K562 (cell line): ENCODE data around the gene CTSW. TPM values are rescaled to one million over a fixed set of nuclear protein-coding genes. Genes with fewer than 3 reads are reported as not detected.

ENCODE experiments used
- ARID4B ChIP-seq: sonication (generic); formaldehyde crosslinking; IDR thresholded peaks from 2 replicates; pipeline ENCODE4 v1.8.0; 2022; ENCODE audit warnings: mild to moderate bottlenecking, missing genetic modification reagents
- CLOCK ChIP-seq: fragments of 250-450 bp; sonication (Bioruptor Pico); IDR thresholded peaks from 2 replicates; pipeline ENCODE4 v1.4.0; 2020; ENCODE audit warnings: mild to moderate bottlenecking, moderate library complexity, borderline replicate concordance
- DIDO1 ChIP-seq: fragments of 450-650 bp; IDR thresholded peaks from 2 replicates; pipeline ENCODE4 v1.6.1; 2016; ENCODE audit warnings: low read depth, missing biosample characterization, missing genetic modification characterization
- LCOR ChIP-seq: sonication (generic); formaldehyde crosslinking; IDR thresholded peaks from 2 replicates; pipeline ENCODE4 v1.8.0; 2022; ENCODE audit warnings: mild to moderate bottlenecking, missing genetic modification reagents
- MAZ ChIP-seq, 2 experiments: fragments of 450-650 bp in 1 of 2; sonication (generic) in 1 of 2; formaldehyde crosslinking; IDR thresholded peaks in 1 of 2; conservative IDR thresholded peaks in 1 of 2; 2 replicates each; pipeline versions ENCODE4 v1.4.0 to v1.5.0; 2020; ENCODE audit warnings: mild to moderate bottlenecking in 1 of 2, missing genetic modification reagents in 1 of 2
- NR0B1 ChIP-seq: fragments of 450-650 bp; IDR thresholded peaks from one replicate; pipeline ENCODE4 v1.6.1; 2018; ENCODE audit warnings: mild to moderate bottlenecking, moderate library complexity; ENCODE audit not compliant: partially characterized antibody
- NR2C2 ChIP-seq, 2 experiments: fragments of 200-800 bp in 1 of 2; sonication (Bioruptor generic) in 1 of 2; sonication (generic) in 1 of 2; formaldehyde crosslinking in 1 of 2; IDR thresholded peaks; 2 replicates each; pipeline versions ENCODE4 v1.6.1 to v1.8.0; 2016 to 2022; ENCODE audit warnings: mild to moderate bottlenecking in 1 of 2, missing compliant biosample characterization in 1 of 2, missing genetic modification characterization in 1 of 2, missing genetic modification reagents in 1 of 2
- NRF1 ChIP-seq, 2 experiments: fragments of 450-650 bp; IDR thresholded peaks in 1 of 2; conservative IDR thresholded peaks in 1 of 2; 2 replicates each; pipeline ENCODE4 v1.6.1; 2014; ENCODE audit warnings: mild to moderate bottlenecking in 2 of 2
- POLR2AphosphoS2 ChIP-seq: IDR thresholded peaks from 2 replicates; pipeline ENCODE4 v1.6.1; 2012; ENCODE audit warnings: low read length, improper control_type of control experiment
- ZBTB49 ChIP-seq: sonication (generic); formaldehyde crosslinking; IDR thresholded peaks from 2 replicates; pipeline ENCODE4 v1.8.0; 2022; ENCODE audit warnings: missing genetic modification reagents, mild to moderate bottlenecking, borderline replicate concordance
- ZNF121 ChIP-seq: sonication (generic); formaldehyde crosslinking; conservative IDR thresholded peaks from 2 replicates; pipeline ENCODE4 v1.8.0; 2022; ENCODE audit warnings: missing genetic modification reagents
- ZNF140 ChIP-seq: fragments of 250-450 bp; sonication (Bioruptor Pico); IDR thresholded peaks from 2 replicates; pipeline ENCODE4 v1.8.0; 2021; ENCODE audit warnings: moderate library complexity, mild to moderate bottlenecking, inconsistent platforms
- ZNF77 ChIP-seq: fragments of 250-450 bp; sonication (Bioruptor Pico); IDR thresholded peaks from 2 replicates; pipeline ENCODE4 v1.5.0; 2020
- ZNF785 ChIP-seq: fragments of 250-450 bp; sonication (Bioruptor Pico); IDR thresholded peaks from 2 replicates; pipeline ENCODE4 v1.4.0; 2020; ENCODE audit warnings: mild to moderate bottlenecking
- ZSCAN32 ChIP-seq: fragments of 450-650 bp; formaldehyde crosslinking; IDR thresholded peaks from 2 replicates; pipeline ENCODE4 v1.4.0; 2020; ENCODE audit warnings: mild to moderate bottlenecking, moderate library complexity
- polyA plus RNA-seq, 8 experiments: library from polyadenylated mRNA; depleted of rRNA in 4 of 8; stranded (reverse) in 5 of 8; unstranded in 3 of 8; fragments of >200 nt; fragmentation: Nextera tagmentation in 2 of 8; fragmentation: Illumina TruSeq in 1 of 8; extraction: Ambion mirVana in 2 of 8; extraction: Trizol in 1 of 8; gene quantifications; 2 replicates each; pipeline versions ENCODE4 v1.2.1 to v1.2.3, GENCODE V29; 2011 to 2014; ENCODE audit warnings: inconsistent platforms in 1 of 8, missing spikeins in 1 of 8
- total RNA-seq, 7 experiments: library from RNA; depleted of rRNA in 6 of 7; stranded (reverse); fragments of >200 nt in 6 of 7; fragmentation: Illumina TruSeq in 2 of 7; extraction: Trizol in 2 of 7; gene quantifications; 2 replicates each; pipeline versions ENCODE4 v1.2.1 to v1.2.3, GENCODE V29; 2011 to 2021; ENCODE audit warnings: low replicate concordance in 1 of 7

The CTSW gene
- total and polyA plus RNA-seq, 9 of the 15 experiments (the other 6 are each of a cell fraction or from before 2014, with no cell fraction given): 0.04 TPM; not detected in 8

GRCh38 chr11:65867284-65868071, 12.2 kb upstream of the CTSW start (continued):
- no peak for TF ChIP-seq CLOCK (CRISPR knock-in tag)
- TF ChIP-seq ZNF77 (CRISPR knock-in tag): no peak
- TF ChIP-seq NR0B1: no peak
- no peak for TF ChIP-seq DIDO1 (tag)
- TF ChIP-seq NR2C2 (CRISPR knock-in tag; IDR thresholded peaks at IDR 0.05): no peak
- no peak for TF ChIP-seq NR2C2 (tag; IDR thresholded peaks at IDR 0.05)
- TF ChIP-seq NRF1 (conservative IDR thresholded peaks at IDR 0.05 in 1 of 2, IDR thresholded peaks at IDR 0.05 in 1 of 2): no peak
- TF ChIP-seq ZBTB49: no peak
- no peak for TF ChIP-seq ZNF140 (CRISPR knock-in tag)
- peak; percentile 89 for TF ChIP-seq POLR2AphosphoS2
- TF ChIP-seq LCOR (CRISPR knock-in tag): 0 out of 2 replicates have a peak, but pooled peaks have one; percentile 23
- TF ChIP-seq MAZ (CRISPR knock-in tag; conservative IDR thresholded peaks at IDR 0.05 in 1 of 2, IDR thresholded peaks at IDR 0.05 in 1 of 2): peak in 1 of 2 experiments; percentile 49; a peak in 1 of 4 replicates
- TF ChIP-seq ARID4B (CRISPR knock-in tag): no peak
- no peak for TF ChIP-seq ZNF121 (CRISPR knock-in tag)
- TF ChIP-seq ZSCAN32 (CRISPR knock-in tag): no peak
- TF ChIP-seq ZNF785 (CRISPR knock-in tag): no peak
